ENCODE data around the gene MORN2. TPM values are rescaled to one million over a fixed set of nuclear protein-coding genes. Genes with fewer than 3 reads are reported as not detected.

The MORN2 gene
- total and polyA plus RNA-seq, 2 donors (not counting 3 experiments of a cell fraction or from before 2014, with no cell fraction given): 11.6 to 15.0 TPM

DNA sequence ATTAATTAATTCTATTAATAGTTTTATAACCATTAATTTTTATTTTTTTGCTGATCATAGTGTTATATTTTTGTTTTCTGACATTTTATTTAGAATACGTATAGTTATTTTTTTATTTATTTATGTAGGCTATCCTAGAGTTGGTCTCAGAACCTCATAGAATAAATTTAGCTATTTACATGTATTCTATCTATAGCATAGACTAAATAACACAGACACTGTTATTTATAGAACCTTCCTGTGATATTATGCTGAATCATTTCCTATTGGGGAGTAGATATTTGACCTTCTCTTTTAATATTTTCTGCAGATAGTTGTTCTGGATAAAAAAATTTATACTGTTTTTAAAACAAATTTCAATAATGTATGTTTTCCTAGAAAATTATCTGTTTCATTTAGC, 34.1 kb downstream of the MORN2 start:
- no peaks in the 10 kb centered on the region for H3K4me1 ChIP-seq (ENCODE audit: control insufficient read depth, extremely low read depth, insufficient read depth, low read length)
- H3K4me2 ChIP-seq (ENCODE audit: insufficient read depth, low read length): peak overlapping the region; percentile 15
- DNase-seq (ENCODE audit: low read depth, low spot score) (no peak), FAIRE-seq (no peak)
- H3K27ac ChIP-seq (ENCODE audit: insufficient read depth, low read depth, low read length): no peak overlapping the region
- ChIA-PET CTCF (interaction anchor here (0.7 to 1.8 kb wide), 4 partner anchors 9 to 38 kb away, joined by 3 read pairs; no protein-coding TSS in a partner anchor), POLR2A (no interaction called here)
- no peaks in the 10 kb centered on the region for H3K79me2 ChIP-seq (ENCODE audit: control insufficient read depth, insufficient read depth, low read length)
- intact Hi-C loops (cut with micrococcal nuclease): no loop called here
- no peak overlapping the region for H3K4me3 ChIP-seq (replicated peaks in 1 of 3; ENCODE audit: insufficient read depth in 1 of 3, low read depth in 1 of 3, low read length in 3 of 3)
- TF ChIP-seq JUN (IDR thresholded peaks at IDR 0.05; ENCODE audit: borderline replicate concordance, insufficient read depth, insufficient read length, low read depth) (no peak), EZH2 (IDR thresholded peaks at IDR 0.05; ENCODE audit: borderline replicate concordance, low read depth, low read length, severe bottlenecking) (no peak), GATA2 (IDR thresholded peaks at IDR 0.05; ENCODE audit: insufficient read depth, insufficient read length, low read depth, low read length) (no peak), FOS (IDR thresholded peaks at IDR 0.05; ENCODE audit: borderline replicate concordance, insufficient read depth, low read length) (no peak), POLR2AphosphoS5 (IDR thresholded peaks at IDR 0.05; ENCODE audit: insufficient read depth, low read depth, low read length) (no peak), POLR2A (IDR thresholded peaks at IDR 0.05; ENCODE audit: low read depth, low read length) (no peak), MYC (IDR thresholded peaks at IDR 0.05; ENCODE audit: low read depth, low read length) (no peak)
- TF ChIP-seq, protein P1, sequence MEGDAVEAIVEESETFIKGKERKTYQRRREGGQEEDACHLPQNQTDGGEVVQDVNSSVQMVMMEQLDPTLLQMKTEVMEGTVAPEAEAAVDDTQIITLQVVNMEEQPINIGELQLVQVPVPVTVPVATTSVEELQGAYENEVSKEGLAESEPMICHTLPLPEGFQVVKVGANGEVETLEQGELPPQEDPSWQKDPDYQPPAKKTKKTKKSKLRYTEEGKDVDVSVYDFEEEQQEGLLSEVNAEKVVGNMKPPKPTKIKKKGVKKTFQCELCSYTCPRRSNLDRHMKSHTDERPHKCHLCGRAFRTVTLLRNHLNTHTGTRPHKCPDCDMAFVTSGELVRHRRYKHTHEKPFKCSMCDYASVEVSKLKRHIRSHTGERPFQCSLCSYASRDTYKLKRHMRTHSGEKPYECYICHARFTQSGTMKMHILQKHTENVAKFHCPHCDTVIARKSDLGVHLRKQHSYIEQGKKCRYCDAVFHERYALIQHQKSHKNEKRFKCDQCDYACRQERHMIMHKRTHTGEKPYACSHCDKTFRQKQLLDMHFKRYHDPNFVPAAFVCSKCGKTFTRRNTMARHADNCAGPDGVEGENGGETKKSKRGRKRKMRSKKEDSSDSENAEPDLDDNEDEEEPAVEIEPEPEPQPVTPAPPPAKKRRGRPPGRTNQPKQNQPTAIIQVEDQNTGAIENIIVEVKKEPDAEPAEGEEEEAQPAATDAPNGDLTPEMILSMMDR (IDR thresholded peaks at IDR 0.05; ENCODE audit: extremely low read depth in 1 of 2, insufficient read depth in 1 of 2, low read depth in 1 of 2, low read length in 2 of 2): no peak
- TF ChIP-seq, protein P2, sequence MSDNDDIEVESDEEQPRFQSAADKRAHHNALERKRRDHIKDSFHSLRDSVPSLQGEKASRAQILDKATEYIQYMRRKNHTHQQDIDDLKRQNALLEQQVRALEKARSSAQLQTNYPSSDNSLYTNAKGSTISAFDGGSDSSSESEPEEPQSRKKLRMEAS (IDR thresholded peaks at IDR 0.05; ENCODE audit: insufficient read depth, insufficient read length): no peak
- H2AFZ ChIP-seq (ENCODE audit: low read depth, low read length): no peak overlapping the region
- H3K9me3 ChIP-seq (replicated peaks; ENCODE audit: control insufficient read depth, insufficient read depth, low read length): no peaks in the 10 kb centered on the region
- no peaks in the 10 kb centered on the region for H4K20me1 ChIP-seq (replicated peaks; ENCODE audit: control insufficient read depth, extremely low read depth, insufficient read depth, low read length)
- H3K36me3 ChIP-seq (ENCODE audit: control insufficient read depth in 2 of 2, extremely low read depth in 1 of 2, insufficient read depth in 2 of 2, low read length in 2 of 2): no peaks in the 10 kb centered on the region
- H3K9ac ChIP-seq (replicated peaks; ENCODE audit: extremely low read depth, insufficient read depth, low read length): no peak overlapping the region
- H3K27me3 ChIP-seq (ENCODE audit: control insufficient read depth in 2 of 2, insufficient read depth in 2 of 2, low read length in 2 of 2): no peaks in the 10 kb centered on the region
- H3K9me1 ChIP-seq (replicated peaks; ENCODE audit: control insufficient read depth, extremely low read depth, insufficient read depth, low read length): no peaks in the 10 kb centered on the region
- dilution Hi-C loops (cut with MboI; ENCODE audit: extremely low pct_ligation_motif_present, low sequenced_read_pairs): no loop called here
- BruUV-seq (replicated peaks): no TSS peak

Data from endothelial cell of umbilical vein (primary cell).